Measurements from ENCODE around the gene CDK5R1.

CDK5R1 gene

DNA sequence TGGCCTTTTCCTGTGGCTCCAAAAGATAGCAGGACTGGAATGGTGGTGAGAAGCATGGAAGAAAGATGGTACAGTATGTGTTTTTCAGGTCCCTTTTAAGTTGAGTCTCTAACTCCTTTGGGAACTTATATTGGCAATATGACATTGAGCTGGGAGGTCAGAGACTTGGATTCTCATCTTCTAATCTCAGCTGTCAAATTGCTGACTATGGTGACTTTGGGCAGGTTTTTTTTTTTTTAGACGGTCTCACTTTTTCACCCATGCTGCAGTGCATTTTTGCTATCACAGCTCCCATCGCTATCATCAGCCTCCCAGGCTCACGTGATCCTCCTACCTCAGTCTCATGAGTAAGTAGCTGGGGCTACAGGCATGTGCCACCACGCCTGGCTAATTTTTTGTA, 15.1 kb upstream of the CDK5R1 start:
- no peak for DNase-seq (ENCODE audit: low read depth)

DNA sequence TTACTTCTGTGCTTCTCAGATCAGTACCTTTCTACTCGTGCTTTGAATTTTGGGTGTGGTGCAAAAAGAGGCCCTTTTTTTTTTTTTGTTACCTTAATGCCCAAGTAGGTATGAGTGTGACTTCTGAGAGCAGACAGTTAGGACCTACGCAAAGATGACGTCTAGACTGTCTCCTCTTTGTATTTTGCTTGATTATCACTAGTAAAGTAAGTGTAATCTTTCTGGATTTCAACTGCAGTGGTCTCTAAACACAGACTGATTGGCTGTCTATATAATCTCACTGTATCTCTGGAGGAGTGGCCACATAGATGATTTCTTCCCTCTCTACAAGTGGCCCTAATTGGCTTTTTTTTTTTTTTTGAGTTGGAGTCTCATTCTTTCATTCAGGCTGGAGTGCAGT, 11.5 kb upstream of the CDK5R1 start:
- DNase-seq (ENCODE audit: low read depth) = no peak

DNA sequence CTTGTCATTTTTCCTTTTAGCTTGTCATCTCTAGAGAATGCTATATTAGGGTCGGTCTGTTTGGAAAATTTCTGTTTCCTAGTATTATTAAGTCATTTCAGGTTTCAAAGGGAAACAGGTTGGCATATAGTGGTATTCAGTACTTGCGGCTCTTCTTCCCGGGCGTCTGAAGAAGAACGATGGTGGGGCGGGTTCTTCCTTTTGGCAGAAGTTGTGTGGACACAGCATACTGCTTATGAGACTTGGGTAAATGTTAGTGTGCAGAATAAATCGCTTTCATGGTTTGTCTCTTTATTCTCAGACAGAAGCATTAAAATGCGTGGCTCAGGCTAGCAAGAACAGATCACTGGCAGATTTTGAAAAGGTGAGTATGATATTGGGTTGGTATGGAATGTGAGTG, 9.6 kb upstream of the CDK5R1 start:
- DNase-seq (ENCODE audit: low read depth) = no peak

DNA sequence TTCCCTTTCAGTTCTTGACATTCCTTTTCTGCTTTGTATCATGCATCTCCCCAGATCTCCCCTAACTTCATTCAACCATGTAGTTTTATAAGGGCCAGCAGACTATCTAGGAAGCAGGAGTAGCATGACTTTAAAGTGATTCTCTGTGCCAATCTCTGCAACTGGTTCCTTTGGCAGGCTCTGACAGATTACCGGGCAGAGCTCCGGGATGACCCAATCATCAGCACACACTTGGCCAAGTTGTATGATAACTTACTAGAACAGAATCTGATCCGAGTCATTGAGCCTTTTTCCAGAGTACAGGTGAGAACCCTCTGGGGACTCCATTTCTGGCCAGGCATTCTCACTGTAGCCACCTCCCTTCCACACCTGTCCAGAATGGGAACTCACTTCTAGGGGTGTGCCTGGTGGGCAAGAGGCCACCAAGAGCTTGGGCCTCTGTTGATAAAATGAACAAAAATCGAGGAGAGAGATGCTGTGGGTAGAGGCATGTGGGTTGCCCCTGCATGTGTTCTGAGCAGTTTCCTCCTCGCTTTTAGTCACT, 7.6 kb upstream of the CDK5R1 start:
- no peak for DNase-seq (ENCODE audit: low read depth)

DNA sequence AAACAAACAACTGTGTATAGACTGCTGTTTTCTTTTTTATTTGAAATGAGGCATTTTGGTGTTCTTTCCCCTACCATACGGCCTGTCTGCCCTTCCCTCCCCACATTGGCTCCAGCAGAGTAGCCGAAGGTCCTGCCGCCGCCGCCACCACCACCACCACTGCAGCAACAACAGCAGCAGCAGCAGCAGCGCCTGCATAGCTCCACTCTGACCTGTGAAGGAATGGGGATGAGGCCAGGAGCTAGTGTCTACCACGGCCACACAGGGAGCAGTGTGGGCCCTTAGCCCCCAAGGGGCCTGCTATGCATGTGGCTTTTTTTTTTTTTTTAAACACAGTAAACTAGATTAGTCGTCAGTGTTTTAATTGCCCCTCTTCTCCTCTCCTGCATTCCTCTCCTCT, 5.6 kb upstream of the CDK5R1 start:
- no peak for DNase-seq (ENCODE audit: low read depth)

DNA sequence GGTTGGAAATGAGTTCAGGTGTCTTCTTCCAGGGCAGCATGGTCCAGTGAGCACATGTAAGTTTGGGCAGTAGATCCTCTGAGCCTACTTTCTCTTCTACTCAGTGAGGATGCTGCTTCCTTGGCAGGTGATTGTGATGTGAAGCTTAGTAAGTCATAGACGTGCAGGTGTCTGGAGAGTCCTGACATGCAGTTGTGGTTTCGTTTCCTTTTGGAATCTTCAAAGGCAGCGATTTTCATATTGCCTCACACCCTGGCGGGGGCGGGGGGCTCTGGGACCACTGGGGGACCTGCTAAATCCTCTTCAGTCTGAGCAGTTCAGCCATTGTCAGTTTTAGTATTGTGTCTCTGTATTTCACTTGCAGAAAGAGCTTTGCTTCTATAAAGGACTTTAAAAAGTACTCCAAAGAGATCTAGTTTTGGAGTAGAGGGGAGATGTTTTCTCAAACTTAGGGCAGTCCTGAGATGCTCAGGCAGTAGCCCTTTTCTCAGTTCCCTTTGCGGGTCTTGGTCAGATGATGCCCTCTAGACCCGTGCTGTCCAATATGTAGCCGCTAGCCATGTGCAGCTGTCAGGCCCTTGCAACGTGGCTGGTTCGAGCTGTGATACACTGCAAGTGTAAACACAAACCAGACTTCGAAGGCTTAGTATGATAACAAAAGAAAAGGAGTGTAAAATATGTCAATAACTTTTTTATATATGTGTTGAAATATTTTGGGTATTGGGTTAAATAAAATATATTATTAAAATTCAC, 4.0 kb upstream of the CDK5R1 start:
- no peak for DNase-seq (ENCODE audit: low read depth)

DNA sequence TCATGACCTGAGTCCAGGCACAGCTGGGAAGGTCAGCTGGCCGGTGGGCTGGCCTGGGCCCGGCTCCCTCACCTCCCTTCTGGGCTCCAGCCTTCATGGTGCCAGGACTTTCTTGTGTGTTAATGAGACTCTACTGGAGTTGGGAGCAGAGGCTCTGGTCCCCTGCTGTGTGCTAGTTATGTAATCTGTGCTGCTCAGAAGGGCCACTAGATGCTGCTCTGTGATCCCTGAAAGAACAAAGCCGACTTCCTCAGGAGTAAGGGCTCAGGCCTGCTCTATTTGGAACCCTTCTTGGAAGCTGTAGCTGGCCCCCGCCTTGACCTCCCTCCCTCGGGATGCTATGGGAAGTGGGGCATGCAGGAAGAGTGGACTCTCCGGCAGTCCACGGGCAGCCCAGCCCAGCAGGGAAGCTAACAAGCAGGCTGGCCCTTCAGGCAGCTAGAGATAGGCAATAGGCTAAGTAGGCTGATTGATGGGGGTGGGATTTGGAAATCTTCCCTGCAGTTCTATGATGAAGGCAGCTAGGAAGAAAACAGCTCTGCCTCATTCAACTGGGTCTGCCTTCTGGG, 3.3 kb upstream of the CDK5R1 start:
- DNase-seq (ENCODE audit: low read depth) = no peak

DNA sequence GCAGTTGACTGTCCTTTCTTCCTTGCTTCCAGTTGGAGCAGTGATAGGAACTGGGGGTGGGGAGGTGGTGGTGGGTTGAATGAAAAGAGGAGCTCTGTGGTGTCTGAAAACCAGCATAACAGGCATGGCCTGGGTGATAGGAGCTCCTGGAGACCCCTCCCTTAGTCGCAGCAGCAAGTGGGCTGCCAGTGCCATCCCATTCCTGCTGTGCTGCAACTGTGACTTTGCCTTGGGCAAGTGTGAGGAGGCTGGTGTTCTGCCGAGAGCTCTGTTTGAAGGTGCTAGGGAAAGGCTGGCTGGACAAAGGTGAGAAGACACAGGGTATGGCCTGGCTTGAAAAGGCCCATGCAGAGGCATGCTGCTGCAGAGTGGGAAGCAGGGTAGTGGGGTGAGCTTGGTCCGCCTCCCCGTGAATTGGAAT, 2.7 kb upstream of the CDK5R1 start:
- DNase-seq (ENCODE audit: low read depth) = no peak

DNA sequence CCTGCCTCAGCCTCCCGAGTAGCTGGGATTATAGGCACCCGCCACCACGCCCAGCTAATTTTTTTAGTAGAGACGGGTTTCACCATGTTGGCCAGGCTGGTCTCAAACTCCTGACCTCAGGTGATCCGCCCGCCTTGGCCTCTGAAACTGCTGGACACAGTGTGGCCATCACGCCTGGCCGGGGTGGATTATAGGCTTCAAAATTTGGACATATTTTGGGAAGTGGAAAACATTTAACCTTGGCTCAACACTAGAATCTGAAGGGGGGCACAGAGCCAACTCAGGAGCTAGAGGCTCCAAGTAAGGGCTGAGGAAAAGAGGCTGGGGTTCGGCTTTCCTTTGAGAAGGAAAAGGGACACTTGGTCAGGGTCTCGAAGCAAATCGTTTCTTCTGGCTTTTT, 2.2 kb upstream of the CDK5R1 start:
- DNase-seq (ENCODE audit: low read depth) = no peak

DNA sequence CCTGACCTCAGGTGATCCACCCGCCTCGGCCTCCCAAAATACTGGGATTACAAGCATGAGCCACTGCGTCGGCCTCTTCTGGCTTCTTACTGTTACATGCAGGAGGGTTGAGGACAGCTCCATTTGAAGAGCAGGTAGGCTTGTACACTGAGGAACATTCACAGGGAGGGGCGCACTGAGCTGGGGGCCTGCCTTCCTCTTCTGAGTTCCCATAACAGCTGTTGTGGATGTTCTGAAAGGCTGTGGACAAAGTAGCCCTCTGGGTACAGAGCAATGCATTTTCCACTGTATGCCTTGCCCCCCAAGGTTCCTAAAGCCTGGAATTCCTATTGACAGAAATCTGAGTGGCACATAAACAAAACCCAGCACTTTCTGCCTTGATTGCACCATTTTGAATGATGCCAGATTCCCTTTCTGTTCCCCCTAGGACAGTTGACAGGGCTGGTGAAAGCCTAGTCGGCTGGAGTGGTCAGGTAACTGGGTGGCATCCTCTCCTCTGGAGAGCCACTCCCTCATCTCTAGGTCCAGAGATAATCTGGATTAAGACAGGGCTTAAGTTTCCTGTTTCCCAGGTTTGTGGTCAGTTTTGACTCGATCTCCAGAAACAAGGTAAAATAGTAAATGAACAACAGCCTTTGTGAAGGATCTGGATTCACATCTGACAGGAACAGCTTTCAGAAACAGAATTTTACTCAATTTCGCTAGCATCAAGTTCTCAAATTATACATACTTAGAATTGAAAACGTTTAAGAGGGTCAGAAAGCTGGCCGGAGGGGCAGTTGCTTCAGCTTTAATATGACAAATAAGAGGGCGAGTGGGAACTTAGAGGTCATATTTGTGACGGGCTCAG, 1.3 kb upstream of the CDK5R1 start:
- DNase-seq (ENCODE audit: low read depth) = no peak

DNA sequence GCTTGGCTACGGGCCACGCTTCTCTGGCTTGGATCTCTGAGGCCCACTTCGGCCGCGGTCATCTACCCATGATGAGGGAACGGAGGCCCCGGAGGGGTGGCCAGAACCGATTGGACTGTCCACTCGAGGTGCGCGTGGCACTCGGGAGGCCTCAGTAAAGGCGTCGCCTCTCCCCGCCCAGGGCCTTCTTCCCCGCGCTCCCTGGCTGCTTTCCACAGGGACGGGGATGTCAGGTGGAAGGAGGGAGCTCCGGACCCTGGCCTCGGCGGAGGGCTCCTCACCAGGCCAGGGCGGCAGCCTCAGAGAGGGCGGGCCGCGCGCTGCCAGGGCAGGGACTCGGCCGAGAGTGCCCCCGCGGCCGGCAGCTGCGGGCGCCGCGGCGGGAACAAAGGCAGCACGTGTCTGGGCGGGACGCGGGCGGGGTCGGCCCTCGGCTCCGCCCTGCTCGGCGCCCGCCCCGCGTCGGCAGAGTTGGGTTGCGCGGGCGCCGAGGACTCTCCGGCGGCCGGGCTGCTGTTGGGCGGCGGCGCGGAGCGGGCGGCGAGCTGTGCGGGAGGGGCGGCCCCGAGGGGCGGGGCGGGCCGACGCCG, 587 bp upstream of the CDK5R1 start:
- peak; percentile 47 for DNase-seq (ENCODE audit: low read depth)

DNA sequence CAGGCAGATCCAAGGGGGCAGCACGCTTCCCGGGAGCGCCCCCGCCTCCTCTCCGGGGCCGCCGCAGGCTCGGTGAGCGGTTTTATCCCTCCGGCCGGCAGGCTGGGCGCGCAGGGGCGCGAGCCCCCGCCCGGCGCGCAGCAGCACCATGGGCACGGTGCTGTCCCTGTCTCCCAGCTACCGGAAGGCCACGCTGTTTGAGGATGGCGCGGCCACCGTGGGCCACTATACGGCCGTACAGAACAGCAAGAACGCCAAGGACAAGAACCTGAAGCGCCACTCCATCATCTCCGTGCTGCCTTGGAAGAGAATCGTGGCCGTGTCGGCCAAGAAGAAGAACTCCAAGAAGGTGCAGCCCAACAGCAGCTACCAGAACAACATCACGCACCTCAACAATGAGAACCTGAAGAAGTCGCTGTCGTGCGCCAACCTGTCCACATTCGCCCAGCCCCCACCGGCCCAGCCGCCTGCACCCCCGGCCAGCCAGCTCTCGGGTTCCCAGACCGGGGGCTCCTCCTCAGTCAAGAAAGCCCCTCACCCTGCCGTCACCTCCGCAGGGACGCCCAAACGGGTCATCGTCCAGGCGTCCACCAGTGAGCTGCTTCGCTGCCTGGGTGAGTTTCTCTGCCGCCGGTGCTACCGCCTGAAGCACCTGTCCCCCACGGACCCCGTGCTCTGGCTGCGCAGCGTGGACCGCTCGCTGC, 832 bp downstream of the CDK5R1 start:
- DNase-seq (ENCODE audit: low read depth) = no peak

DNA sequence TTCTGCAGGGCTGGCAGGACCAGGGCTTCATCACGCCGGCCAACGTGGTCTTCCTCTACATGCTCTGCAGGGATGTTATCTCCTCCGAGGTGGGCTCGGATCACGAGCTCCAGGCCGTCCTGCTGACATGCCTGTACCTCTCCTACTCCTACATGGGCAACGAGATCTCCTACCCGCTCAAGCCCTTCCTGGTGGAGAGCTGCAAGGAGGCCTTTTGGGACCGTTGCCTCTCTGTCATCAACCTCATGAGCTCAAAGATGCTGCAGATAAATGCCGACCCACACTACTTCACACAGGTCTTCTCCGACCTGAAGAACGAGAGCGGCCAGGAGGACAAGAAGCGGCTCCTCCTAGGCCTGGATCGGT, 1.4 kb downstream of the CDK5R1 start:
- no peak for DNase-seq (ENCODE audit: low read depth)

DNA sequence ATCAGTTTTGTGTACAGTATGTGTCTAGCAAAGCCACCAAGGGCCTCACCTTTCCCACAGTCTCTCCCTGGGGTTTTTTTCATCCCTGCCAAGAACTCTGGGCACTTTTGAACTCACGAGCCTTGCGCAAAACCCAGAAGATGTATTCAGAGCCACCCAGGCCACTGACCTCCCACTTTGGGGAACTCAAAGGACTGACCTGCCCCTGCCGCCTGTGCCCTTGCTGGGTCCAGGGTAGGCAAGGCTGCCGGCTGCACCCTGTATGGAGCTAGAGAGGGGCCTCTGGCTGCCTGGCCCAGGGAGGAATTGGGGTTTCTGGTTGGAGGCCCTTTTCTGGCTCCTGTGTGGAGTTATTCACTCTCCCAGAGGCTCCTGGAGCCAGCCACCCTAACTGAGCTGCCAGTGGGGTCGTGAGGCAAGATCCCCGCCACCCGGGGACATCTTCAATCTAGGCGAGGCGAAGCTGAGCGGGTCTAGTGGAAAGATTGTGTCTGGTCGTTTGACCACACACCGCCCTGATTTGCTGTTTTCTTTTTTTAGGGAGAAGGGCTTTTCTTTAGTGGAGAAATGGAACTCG, 1.9 kb downstream of the CDK5R1 start:
- DNase-seq (ENCODE audit: low read depth) = no peak

DNA sequence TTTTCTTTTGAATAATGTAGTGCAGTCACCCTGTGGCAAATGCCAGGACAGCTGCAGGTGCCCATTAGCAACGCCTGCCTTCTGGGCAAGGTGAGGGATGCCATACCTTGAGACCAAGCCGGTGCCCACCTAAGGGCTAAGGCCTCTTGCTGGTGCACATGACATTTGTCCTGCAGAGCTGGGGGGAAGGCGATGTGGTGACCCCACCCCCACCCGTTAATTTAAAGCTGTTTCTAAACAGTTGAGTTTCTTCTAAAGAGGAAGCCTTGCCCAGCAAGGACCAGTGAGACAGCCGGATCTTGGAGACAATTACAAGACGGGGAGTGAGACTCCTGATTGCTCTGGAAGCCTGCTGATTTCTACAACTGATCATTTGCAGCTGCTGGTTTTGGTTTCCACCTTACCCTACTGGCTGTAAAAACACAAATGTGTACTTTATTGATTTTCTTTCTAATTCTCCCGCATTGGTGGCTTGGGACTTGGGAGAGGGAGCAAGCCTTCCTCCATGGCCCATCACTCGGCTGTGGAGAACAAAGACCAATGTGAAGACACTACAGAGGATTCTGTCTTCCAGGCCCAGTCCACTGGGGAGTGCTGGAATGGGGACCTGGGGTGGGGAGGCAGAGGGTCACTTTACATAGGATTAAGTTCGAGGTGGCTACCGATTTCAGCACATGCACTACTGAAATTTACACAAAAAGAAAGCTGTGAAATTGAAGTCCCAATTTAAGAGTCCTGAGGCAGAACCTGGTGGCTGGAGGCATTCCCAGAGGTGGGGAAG, 2.7 kb downstream of the CDK5R1 start:
- no peak for DNase-seq (ENCODE audit: low read depth)

DNA sequence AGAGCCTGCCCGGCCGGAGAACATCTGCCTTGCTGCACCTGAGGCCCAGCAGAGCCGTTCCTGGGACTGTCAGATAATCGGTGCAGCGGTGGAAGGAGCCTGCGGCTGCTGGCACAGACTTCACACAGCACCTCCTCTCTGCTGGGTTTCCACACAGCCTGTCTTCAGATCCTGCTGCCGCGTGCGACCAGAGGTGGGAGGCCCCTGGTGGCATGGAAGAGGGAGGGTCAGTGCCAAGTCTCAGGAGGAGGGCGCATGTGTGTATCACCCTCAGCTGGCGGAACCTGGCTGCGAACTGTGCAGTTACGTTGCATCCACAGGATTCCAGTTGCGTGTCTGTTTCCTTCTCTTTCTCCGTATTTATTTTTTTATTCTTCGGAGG, 3.3 kb downstream of the CDK5R1 start:
- no peak for DNase-seq (ENCODE audit: low read depth)

DNA sequence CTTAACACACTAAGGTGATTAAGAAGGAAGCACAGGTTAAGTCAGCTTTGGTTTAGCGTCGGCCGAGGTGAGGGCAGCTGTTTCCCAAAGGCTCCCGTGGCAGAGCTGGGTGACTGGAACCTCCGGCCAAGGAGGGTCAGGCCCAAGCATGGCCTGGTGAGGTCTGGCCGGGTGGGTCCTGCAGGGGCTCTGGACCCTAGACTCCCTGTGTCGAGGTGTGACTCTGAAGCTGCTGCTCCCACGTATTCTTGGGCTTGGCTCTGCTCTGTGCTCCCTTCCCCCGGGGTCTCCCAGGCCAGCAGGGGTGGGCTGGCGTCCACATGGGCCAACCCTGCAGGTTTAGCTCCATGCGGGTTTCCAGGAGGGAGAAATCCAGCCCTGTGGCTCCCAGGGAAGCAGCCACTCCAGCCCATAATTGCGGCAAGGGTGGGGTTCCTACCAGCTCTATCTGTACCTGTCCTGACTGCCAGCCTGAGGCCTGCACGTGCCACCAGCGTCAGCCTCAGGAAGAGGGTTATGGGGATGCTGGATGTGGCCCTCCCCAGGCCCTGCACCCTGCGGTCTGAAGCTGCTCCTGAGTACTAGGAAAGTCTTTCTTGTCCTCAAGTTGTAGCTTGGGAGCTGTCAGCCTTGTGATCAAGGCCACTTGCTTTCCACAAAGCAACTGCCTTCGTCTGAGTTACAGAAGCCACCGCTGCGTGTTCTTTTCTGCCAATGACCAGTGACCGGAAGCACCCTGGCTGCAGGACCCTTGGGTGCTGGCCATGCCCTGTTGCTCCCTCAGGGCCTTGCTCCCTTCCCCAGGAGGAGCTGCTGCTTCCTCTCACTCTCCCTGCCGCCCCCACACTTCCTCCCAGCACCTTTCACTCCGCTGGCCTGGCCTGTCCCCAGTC, 4.8 kb downstream of the CDK5R1 start:
- DNase-seq (ENCODE audit: low read depth) = no peak

DNA sequence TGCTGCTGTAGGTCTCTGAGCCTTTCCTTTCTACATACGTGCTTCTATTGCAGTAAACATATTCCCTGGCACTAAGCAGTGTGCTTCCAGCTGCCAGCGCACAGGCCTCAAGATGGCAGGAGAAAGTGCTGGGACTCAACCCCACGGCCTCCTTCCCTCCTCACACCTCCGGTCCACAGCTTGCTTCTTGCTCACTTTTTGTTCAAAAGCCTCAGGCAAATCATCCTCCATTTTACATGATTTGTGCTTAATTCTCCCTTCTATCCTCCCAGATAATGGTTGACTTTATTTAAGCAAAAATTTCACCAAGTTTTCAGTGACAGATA, 5.4 kb downstream of the CDK5R1 start:
- no peak for DNase-seq (ENCODE audit: low read depth)

DNA sequence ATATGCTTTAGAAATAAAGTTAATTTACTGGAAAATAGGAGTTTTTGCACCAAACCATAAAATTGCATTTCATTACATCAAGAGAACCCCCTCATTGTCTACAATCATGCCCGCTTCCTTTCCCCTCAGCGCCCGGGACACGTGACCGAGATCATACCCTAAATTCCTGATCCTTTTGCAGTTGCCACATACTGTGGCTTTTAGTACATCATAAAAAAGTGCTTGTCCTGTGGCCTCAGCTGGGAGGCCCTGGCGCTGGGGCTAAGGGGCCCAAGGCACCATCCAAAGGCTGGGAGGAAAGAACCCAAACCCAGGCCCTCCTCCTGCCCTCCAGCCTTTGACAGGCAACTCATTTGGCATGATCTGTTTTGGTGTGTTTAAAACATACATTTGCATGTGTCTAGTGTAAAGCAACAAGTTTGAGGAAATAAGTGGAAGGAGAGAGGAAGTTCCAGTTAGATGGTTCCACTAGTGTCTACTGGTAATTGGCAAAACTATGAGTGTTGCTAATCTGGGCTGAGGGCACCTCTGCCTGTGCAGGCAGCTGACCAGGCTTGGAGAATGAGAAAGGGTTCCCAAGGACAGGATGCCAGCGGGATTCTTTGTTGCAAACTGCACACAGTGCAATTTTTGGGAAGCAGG, 6.0 kb downstream of the CDK5R1 start:
- no peak for DNase-seq (ENCODE audit: low read depth)

Measured in activated gamma-delta T cell treated with anti-CD3 and anti-CD28 coated beads, Interleukin-2, amount 50 U/mL, for 16 hours (primary cell).